H1 (cell line): ENCODE measurements around the gene INA. TPM values are rescaled to one million over a fixed set of nuclear protein-coding genes. Genes with fewer than 3 reads are reported as not detected.

Experiments
- CTCF ChIA-PET: fragments of 300-600 bp; sonication (Branson Sonifier 250); formaldehyde crosslinking; loops from one replicate; lab custom pipeline; 2021; ENCODE audit not compliant: partially characterized antibody; lab: Charles Lee
- POLR2A ChIA-PET: fragments of 300-600 bp; sonication (Branson Sonifier 250); formaldehyde crosslinking; loops from one replicate; lab custom pipeline; 2021; ENCODE audit warnings: inconsistent platforms; ENCODE audit not compliant: partially characterized antibody; lab: Charles Lee
- DNase-seq, 2 experiments: peaks; one replicate each; pipeline versions ENCODE4 v3.0.0 to v3.0.0-alpha.2; 2010 to 2022; ENCODE audit warnings: low spot score in 2 of 2, low read depth in 1 of 2, mixed read lengths in 1 of 2
- FAIRE-seq: peaks from 2 replicates; lab custom pipeline; 2011; peaks lifted over from hg19 to GRCh38; lab: Jason Lieb, UNC
- H2AFZ ChIP-seq: 2 replicates; pipeline ENCODE4 v1.8.1; 2012; ENCODE audit warnings: low read length, inconsistent platforms
- H2AK5ac ChIP-seq: 2 replicates; pipeline ENCODE4 v1.6.1; 2013; ENCODE audit warnings: low read depth, low read length
- H2BK120ac ChIP-seq: replicated peaks from 2 replicates; pipeline ENCODE3; 2013; ENCODE audit warnings: low read depth, low read length, inconsistent platforms
- H2BK12ac ChIP-seq: 2 replicates; pipeline ENCODE4 v1.6.1; 2013; ENCODE audit warnings: low read depth, low read length
- H2BK15ac ChIP-seq: 2 replicates; pipeline ENCODE4 v1.6.1; 2013; ENCODE audit warnings: low read length
- H2BK20ac ChIP-seq: 2 replicates; pipeline ENCODE4 v1.6.1; 2013; ENCODE audit warnings: low read length
- H2BK5ac ChIP-seq: 2 replicates; pipeline ENCODE4 v1.6.1; 2013; ENCODE audit warnings: low read depth, low read length
- H3K14ac ChIP-seq: 2 replicates; pipeline ENCODE4 v1.6.1; 2013; ENCODE audit warnings: inconsistent platforms; ENCODE audit not compliant: insufficient read length
- H3K18ac ChIP-seq: 2 replicates; pipeline ENCODE4 v1.6.1; 2013; ENCODE audit warnings: low read length; ENCODE audit errors: extremely low read depth
- H3K23ac ChIP-seq: 2 replicates; pipeline ENCODE4 v1.6.1; 2013; ENCODE audit warnings: inconsistent platforms; ENCODE audit not compliant: insufficient read length
- H3K23me2 ChIP-seq: 2 replicates; pipeline ENCODE4 v1.6.1; 2013; ENCODE audit warnings: low read depth, low read length
- H3K27ac ChIP-seq: 2 replicates; pipeline ENCODE4 v1.6.1; 2011; ENCODE audit warnings: low read depth, low read length, inconsistent platforms
- H3K27me3 ChIP-seq, 4 experiments: replicated peaks in 1 of 4; 1 replicate in 1 of 4; 2 replicates in 3 of 4; pipeline versions ENCODE4 v1.6.1 to v1.8.1; 2011 to 2013; ENCODE audit warnings: low read length in 3 of 4, mild to moderate bottlenecking in 3 of 4, inconsistent platforms in 2 of 4, mixed read lengths in 2 of 4, moderate library complexity in 1 of 4; ENCODE audit not compliant: control insufficient read depth in 3 of 4, insufficient read depth in 3 of 4; ENCODE audit errors: extremely low read depth in 1 of 4
- H3K36me3 ChIP-seq, 4 experiments: 2 replicates each; pipeline versions ENCODE4 v1.6.1 to v1.8.1; 2011 to 2013; ENCODE audit warnings: mild to moderate bottlenecking in 4 of 4, low read length in 3 of 4, moderate library complexity in 2 of 4, control low read depth in 1 of 4, inconsistent platforms in 1 of 4; ENCODE audit not compliant: insufficient read depth in 4 of 4, control insufficient read depth in 2 of 4
- H3K4ac ChIP-seq: replicated peaks from 2 replicates; pipeline ENCODE3; 2013; ENCODE audit warnings: low read length, low read depth, mixed read lengths, inconsistent platforms; ENCODE audit not compliant: insufficient read length
- H3K4me1 ChIP-seq, 4 experiments: replicated peaks in 1 of 4; 1 replicate in 1 of 4; 2 replicates in 3 of 4; pipeline versions ENCODE4 v1.6.1 to v1.8.1; 2011 to 2013; ENCODE audit warnings: low read length in 3 of 4, inconsistent platforms in 2 of 4, mixed read lengths in 1 of 4; ENCODE audit not compliant: insufficient read depth in 4 of 4, control insufficient read depth in 3 of 4
- H3K4me2 ChIP-seq, 2 experiments: 2 replicates each; pipeline versions ENCODE4 v1.6.1 to v1.8.1; 2011 to 2013; ENCODE audit warnings: low read depth in 2 of 2, low read length in 2 of 2, control low read depth in 1 of 2, inconsistent platforms in 1 of 2, mild to moderate bottlenecking in 1 of 2; ENCODE audit not compliant: insufficient read depth in 1 of 2
- H3K4me3 ChIP-seq, 4 experiments: fragments of 200-600, 300-600 bp in 1 of 4; sonication (generic), shearing (Covaris generic), sonication (Bioruptor Twin) in 1 of 4; 2 replicates each; pipeline versions ENCODE4 v1.5.1 to v1.8.1; 2011 to 2016; ENCODE audit warnings: low read length in 4 of 4, low read depth in 3 of 4, control low read depth in 2 of 4, inconsistent platforms in 2 of 4, mild to moderate bottlenecking in 2 of 4, mixed read lengths in 1 of 4, moderate library complexity in 1 of 4; ENCODE audit not compliant: insufficient read depth in 2 of 4; ENCODE audit errors: extremely low read depth in 1 of 4
- H3K56ac ChIP-seq: replicated peaks from 2 replicates; pipeline ENCODE3; 2013; ENCODE audit warnings: low read depth, mild to moderate bottlenecking, mixed read lengths, low read length, inconsistent platforms; ENCODE audit not compliant: insufficient read length
- H3K79me1 ChIP-seq: 2 replicates; pipeline ENCODE4 v1.6.1; 2013; ENCODE audit warnings: low read depth, low read length, control low read depth
- H3K79me2 ChIP-seq, 2 experiments: 2 replicates each; pipeline versions ENCODE4 v1.6.1 to v1.8.1; 2012 to 2013; ENCODE audit warnings: low read length in 2 of 2, mild to moderate bottlenecking in 2 of 2, inconsistent platforms in 1 of 2; ENCODE audit not compliant: insufficient read depth in 2 of 2, control insufficient read depth in 1 of 2
- H3K9ac ChIP-seq, 4 experiments: replicated peaks in 1 of 4; 1 replicate in 1 of 4; 2 replicates in 3 of 4; pipeline versions ENCODE4 v1.6.1 to v1.8.1; 2011 to 2013; ENCODE audit warnings: low read depth in 3 of 4, low read length in 3 of 4, control low read depth in 2 of 4, mild to moderate bottlenecking in 2 of 4, moderate library complexity in 2 of 4, inconsistent platforms in 1 of 4; ENCODE audit errors: extremely low read depth in 1 of 4
- H3K9me3 ChIP-seq, 2 experiments: 2 replicates each; pipeline versions ENCODE4 v1.6.1 to v1.8.1; 2012 to 2013; ENCODE audit warnings: mild to moderate bottlenecking in 2 of 2, moderate library complexity in 2 of 2, control low read depth in 1 of 2, inconsistent platforms in 1 of 2, low read depth in 1 of 2, low read length in 1 of 2, mixed read lengths in 1 of 2; ENCODE audit not compliant: insufficient read depth in 2 of 2
- H4K20me1 ChIP-seq, 2 experiments: replicated peaks in 1 of 2; 2 replicates each; pipeline versions ENCODE3 to v1.8.1; 2011 to 2013; ENCODE audit warnings: inconsistent platforms in 2 of 2, low read length in 2 of 2, mild to moderate bottlenecking in 1 of 2; ENCODE audit not compliant: insufficient read depth in 2 of 2, control insufficient read depth in 1 of 2
- H4K5ac ChIP-seq: 2 replicates; pipeline ENCODE4 v1.6.1; 2013; ENCODE audit warnings: low read length, low read depth, mixed read lengths, inconsistent platforms; ENCODE audit not compliant: insufficient read length
- H4K8ac ChIP-seq: 2 replicates; pipeline ENCODE4 v1.8.0; 2013; ENCODE audit warnings: mild to moderate bottlenecking, moderate library complexity, low read length, inconsistent platforms; ENCODE audit not compliant: insufficient read depth; ENCODE audit errors: extremely low read depth
- H4K91ac ChIP-seq: replicated peaks from 2 replicates; pipeline ENCODE3; 2013; ENCODE audit warnings: low read length, mixed read lengths, inconsistent platforms; ENCODE audit not compliant: insufficient read length
- CHD1 ChIP-seq: IDR thresholded peaks from 2 replicates; pipeline ENCODE4 v1.6.1; 2012; ENCODE audit warnings: low read depth, low read length, improper control_type of control experiment
- POU5F1 ChIP-seq: IDR thresholded peaks from 2 replicates; pipeline ENCODE4 v1.6.1; 2011; ENCODE audit warnings: low read depth, mild to moderate bottlenecking, low read length, moderate library complexity
- RAD21 ChIP-seq, 2 experiments: IDR thresholded peaks in 1 of 2; conservative IDR thresholded peaks in 1 of 2; 2 replicates each; pipeline ENCODE4 v1.6.1; 2011; ENCODE audit warnings: low read depth in 2 of 2, low read length in 2 of 2, improper control_type of control experiment in 1 of 2, inconsistent platforms in 1 of 2, mild to moderate bottlenecking in 1 of 2, moderate library complexity in 1 of 2
- SAP30 ChIP-seq: fragments of 300-600 bp; sonication (generic); IDR thresholded peaks from 2 replicates; pipeline ENCODE4 v1.7.1; 2012; ENCODE audit warnings: low read length, moderate library complexity, mild to moderate bottlenecking, inconsistent platforms; ENCODE audit not compliant: insufficient read depth, insufficient replicate concordance
- WGBS, 2 experiments: shearing (Covaris generic) in 1 of 2; methylation state at CpG; one replicate each; pipeline versions ENCODE4 v1.1.6 to v1.1.7; 2013 to 2015; ENCODE audit warnings: low lambda C conversion rate in 2 of 2, mixed read lengths in 2 of 2, inconsistent platforms in 1 of 2, low coverage in 1 of 2, missing lambda C conversion rate in 1 of 2; ENCODE audit not compliant: insufficient replicate concordance in 2 of 2, insufficient coverage in 1 of 2, insufficient read length in 1 of 2; ENCODE audit errors: extremely low coverage in 1 of 2, missing lambda C conversion rate in 1 of 2; 5-methylcytosine and 5-hydroxymethylcytosine counted together
- polyA plus RNA-seq, 7 experiments: library from polyadenylated mRNA; depleted of rRNA in 3 of 7; stranded (reverse) in 5 of 7; unstranded in 2 of 7; fragments of >200 nt in 5 of 7; fragments of 200-250 nt in 2 of 7; gene quantifications; 1 replicate in 5 of 7; 2 replicates in 1 of 7; 4 replicates in 1 of 7; pipeline versions ENCODE4 v1.2.1 to v1.2.3, GENCODE V29; 2011 to 2013; ENCODE audit warnings: missing spikeins in 2 of 7, mixed read lengths in 2 of 7
- total RNA-seq: library from RNA; stranded (reverse); fragmentation: NEBNext Ultra II Directional; extraction: Animal tissue kit (Norgen Biotek cat#: 25700); gene quantifications from 2 replicates; pipeline ENCODE4 v1.2.1, GENCODE V29; 2021

The INA gene
- total and polyA plus RNA-seq, 2 of the 8 experiments (the other 6 are each of a cell fraction or from before 2014, with no cell fraction given): 17.1 to 18.1 TPM

- H3K79me2 ChIP-seq: no peaks in the 10 kb centered on the region
- no peak overlapping the region for H4K5ac ChIP-seq
- H3K4me3 ChIP-seq: no peak overlapping the region
- H3K23me2 ChIP-seq: peaks cover 1% of the 10 kb centered on the region; the same call in 1 of the 2 replicates
- TF ChIP-seq POU5F1 (no peak), SAP30 (no peak), CHD1 (no peak), RAD21 (IDR thresholded peaks at IDR 0.05 in 1 of 2, conservative IDR thresholded peaks at IDR 0.05 in 1 of 2; ENCODE audit: low read depth in 2 of 2, low read length in 2 of 2) (no peak)
- no peak overlapping the region for H2BK12ac ChIP-seq
- POLR2A ChIA-PET: no interaction called here
- H3K4me1 ChIP-seq: peaks cover 7 to 12% (median 11%) of the 10 kb centered on the region in 4 experiments
- no peaks in the 10 kb centered on the region for H3K79me1 ChIP-seq
- H3K36me3 ChIP-seq: no peaks in the 10 kb centered on the region; a peak in 1 of 8 replicates
- no peak overlapping the region for H4K91ac ChIP-seq
- no peak overlapping the region for H3K4ac ChIP-seq
- CTCF ChIA-PET: interaction anchor here (0.7 kb wide), 1 partner anchor 79 kb away, joined by 3 read pairs; no protein-coding TSS in a partner anchor
- peaks cover 6 to 12% (median 10%) of the 10 kb centered on the region in 4 experiments for H3K27me3 ChIP-seq
- no peak overlapping the region for H2BK20ac ChIP-seq
- FAIRE-seq (no peak), DNase-seq (no peak)
- H3K23ac ChIP-seq: no peak overlapping the region
- H3K56ac ChIP-seq: no peak overlapping the region
- H3K14ac ChIP-seq: no peak overlapping the region
- H3K9ac ChIP-seq: no peak overlapping the region
- 67% methylated on average over 1 of the region's 1 CpG; no CpG with 5 or more reads in 1 of the 2 experiments for WGBS, 2 experiments
- no peak overlapping the region for H2BK120ac ChIP-seq
- H2AK5ac ChIP-seq: no peak overlapping the region
- H3K9me3 ChIP-seq: no peaks in the 10 kb centered on the region
- no peak overlapping the region for H3K27ac ChIP-seq
- H4K8ac ChIP-seq: no peak overlapping the region
- no peak overlapping the region for H3K4me2 ChIP-seq
- no peak overlapping the region for H3K18ac ChIP-seq
- H2BK15ac ChIP-seq: no peak overlapping the region
- no peak overlapping the region for H2AFZ ChIP-seq
- peaks cover 3 to 8% of the 10 kb centered on the region in 2 experiments for H4K20me1 ChIP-seq
- H2BK5ac ChIP-seq: no peak overlapping the region
Measured at GRCh38 chr10:103282961-103283360, 6.0 kb downstream of the INA start.
